LNCAP (cell line): ENCODE measurements around the gene NOX5.

ENCODE experiments used
- TF ChIP-seq, protein P1 (sequence below): fragments of 450-650 bp; IDR thresholded peaks from 2 replicates; pipeline ENCODE4 v1.5.1; 2017; ENCODE audit warnings: mild to moderate bottlenecking

The NOX5 gene

DNA sequence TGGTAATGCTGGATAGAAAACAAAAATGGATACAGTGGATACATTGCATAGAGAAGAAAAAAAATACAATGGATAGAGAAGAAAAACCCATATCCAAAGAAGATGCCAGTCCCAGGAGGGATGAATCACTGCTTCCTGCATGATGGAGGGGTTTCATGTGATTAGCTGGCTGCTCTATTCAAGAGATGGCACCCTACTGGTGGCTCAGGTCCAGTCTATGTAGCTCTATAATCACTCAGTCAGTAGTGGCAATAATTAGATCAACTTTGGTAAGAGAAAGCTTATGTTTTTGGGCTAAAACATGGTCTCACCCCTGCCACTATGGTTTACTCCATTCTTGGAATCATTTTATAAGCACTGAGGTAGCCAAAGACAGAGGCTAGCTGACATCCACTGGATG, 33.7 kb upstream of the NOX5 start:
- TF ChIP-seq, protein P1, sequence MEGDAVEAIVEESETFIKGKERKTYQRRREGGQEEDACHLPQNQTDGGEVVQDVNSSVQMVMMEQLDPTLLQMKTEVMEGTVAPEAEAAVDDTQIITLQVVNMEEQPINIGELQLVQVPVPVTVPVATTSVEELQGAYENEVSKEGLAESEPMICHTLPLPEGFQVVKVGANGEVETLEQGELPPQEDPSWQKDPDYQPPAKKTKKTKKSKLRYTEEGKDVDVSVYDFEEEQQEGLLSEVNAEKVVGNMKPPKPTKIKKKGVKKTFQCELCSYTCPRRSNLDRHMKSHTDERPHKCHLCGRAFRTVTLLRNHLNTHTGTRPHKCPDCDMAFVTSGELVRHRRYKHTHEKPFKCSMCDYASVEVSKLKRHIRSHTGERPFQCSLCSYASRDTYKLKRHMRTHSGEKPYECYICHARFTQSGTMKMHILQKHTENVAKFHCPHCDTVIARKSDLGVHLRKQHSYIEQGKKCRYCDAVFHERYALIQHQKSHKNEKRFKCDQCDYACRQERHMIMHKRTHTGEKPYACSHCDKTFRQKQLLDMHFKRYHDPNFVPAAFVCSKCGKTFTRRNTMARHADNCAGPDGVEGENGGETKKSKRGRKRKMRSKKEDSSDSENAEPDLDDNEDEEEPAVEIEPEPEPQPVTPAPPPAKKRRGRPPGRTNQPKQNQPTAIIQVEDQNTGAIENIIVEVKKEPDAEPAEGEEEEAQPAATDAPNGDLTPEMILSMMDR = no peak

DNA sequence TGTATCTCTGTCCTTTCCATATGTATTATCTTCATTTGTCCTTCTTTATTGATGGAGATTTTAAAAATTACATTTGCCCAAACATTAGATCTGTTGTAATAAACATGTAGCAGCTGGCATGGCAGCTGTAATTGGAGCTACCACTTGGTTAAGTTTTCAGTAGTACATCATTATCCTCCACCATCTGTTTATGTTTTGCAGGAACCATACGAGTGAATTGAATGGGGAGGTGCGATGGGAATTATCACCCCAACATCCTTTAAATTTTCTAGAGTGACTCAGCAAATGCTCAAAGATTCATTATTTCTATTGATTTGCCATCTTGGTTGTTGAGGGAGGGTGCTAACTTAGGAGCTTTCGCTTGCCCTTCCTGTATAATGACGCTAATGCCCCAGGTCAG, 32.6 kb upstream of the NOX5 start:
- TF ChIP-seq, protein P1 = no peak

DNA sequence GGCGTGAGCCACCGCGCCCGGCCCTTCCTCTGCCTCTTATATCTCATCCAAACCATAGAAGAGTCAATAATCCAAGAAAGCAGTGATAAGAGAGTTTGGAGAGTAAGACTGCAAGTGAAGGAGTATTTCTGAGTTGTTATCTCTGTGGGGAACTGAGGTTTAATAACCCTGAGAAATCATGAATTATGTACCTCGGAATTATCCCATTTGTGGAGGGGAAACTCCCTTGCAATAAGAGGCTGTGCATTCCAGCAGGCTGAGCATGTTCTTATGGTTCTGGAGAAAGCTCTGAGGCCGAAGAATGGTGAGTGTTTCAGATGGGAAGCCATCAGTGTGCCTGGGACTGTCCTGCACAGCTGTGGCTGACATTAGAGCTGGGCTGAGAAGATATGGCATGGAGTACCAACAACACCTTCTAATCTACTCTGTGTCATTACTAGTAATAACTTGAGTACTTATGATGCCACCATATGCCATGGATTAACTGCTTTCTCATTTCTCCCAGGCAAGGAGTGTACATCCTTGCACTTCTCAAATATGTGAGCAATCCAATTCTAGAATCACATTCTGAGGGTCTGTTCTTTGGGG, 31.4 kb upstream of the NOX5 start:
- TF ChIP-seq, protein P1 = no peak

DNA sequence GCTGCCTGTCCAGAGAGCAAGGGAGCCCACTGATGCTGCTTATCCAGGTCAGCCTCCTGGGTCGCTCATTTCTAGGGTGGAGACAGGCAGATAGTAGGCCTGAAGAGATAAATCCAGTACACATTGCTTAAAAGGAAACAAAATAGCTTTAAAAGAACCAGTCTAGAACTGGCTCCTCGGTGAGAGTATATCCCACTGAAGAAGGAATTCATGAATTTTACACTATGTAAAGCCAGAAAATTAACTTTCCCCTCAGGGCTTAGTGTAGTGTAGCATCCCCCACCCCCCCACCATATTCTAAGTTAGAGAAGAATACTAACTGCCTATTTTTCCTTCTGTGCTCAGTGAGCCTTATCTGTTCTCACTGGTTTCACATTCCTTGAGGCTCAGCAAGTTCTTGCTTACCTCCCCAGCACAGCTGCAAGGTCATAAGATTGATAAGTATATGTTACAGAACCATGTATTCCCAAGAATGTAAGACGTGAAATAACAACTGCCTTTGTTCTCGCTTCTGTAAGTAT, 30.5 kb upstream of the NOX5 start:
- TF ChIP-seq, protein P1 = no peak

DNA sequence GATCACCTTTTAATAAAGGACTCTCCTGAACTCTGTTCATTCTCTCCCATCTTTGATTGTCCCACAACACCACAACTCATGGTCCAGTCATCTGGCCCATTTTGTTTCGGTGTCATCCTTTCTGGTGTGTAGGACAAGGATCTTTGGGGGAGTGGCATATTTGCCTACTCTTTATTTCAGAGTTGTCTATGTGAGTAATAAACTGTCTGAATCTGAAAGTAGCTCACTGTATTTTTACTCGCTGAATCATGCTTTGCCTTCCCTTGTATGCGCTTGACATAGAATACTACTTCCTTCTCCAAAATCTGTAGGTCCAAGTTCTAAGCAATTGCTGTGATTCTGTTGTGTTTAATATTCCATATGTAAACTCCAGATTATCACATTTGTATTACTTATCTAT, 29.9 kb upstream of the NOX5 start:
- TF ChIP-seq, protein P1 = no peak

DNA sequence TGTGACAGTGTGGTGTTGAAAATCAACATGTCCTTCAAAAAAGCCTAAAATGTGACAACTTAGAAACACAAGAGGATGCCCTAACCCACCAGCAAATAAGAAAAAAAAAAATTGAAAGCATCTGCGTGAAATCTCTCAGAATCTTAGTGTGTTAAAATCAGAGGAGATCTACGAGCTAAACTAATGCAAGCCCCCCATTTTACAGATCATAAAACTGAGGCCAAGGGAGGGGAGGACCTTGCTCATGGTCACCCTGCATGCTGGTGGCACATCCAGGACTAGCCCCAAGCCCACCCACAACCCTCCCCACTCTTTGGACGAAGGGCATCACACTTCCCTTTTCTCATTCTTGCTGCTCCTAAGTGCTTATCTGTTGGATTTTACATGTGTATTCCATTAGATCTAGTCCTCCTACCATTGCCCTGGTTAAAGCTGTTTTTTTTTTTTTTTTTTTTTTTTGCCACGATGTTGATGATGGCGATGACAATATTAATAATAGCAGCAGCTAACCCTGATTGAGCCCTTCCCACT, 29.1 kb upstream of the NOX5 start:
- TF ChIP-seq, protein P1 = no peak

DNA sequence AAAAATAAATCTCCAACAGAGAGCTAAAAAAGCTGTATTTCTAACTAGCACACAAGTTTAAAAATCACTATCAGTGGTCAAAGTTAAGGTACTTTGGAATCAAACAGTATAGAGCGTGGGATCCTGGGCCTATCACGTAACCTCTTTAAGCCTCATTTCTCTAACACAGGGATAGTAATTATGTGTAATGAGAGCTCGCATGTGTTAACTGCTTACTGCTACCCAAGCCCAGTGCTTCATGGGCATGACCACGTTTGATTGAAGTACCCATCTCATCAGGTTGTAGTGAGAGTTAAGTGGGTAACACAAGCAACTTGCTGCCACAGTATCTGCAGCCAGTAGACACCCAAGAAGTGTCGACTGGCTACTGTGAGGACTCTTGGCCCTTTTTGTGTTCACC, 28.2 kb upstream of the NOX5 start:
- TF ChIP-seq, protein P1 = no peak
